Cerebellar nuclear complex (tissue), 1 donor: ENCODE data around the gene ESYT2.

Experiments used
- DNase-seq, 2 experiments: peaks; one replicate each; lab custom pipeline; 2025; lab: John Stamatoyannopoulos, UW

ESYT2 gene

DNA sequence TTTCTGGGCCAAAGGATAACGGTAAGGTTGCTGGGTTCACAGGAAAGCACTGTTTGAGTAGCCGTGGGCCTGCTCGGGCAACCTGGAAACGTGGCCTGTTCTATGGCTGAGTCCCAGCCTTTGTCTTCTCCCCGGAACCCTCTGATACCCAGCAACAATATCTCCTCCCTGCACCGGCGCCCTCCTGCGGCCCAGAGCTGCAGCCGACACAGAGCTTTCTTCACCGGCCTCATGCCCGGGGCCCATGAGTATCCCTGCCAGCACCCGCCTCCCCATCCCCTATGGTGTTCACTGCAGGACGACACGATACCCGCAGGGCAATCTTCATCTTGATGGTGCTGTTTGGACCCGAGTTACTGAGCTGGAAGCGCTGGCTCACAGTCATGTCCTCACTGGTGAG lies 86.1 kb downstream of the ESYT2 start:
- DNase-seq, result no peak

DNA sequence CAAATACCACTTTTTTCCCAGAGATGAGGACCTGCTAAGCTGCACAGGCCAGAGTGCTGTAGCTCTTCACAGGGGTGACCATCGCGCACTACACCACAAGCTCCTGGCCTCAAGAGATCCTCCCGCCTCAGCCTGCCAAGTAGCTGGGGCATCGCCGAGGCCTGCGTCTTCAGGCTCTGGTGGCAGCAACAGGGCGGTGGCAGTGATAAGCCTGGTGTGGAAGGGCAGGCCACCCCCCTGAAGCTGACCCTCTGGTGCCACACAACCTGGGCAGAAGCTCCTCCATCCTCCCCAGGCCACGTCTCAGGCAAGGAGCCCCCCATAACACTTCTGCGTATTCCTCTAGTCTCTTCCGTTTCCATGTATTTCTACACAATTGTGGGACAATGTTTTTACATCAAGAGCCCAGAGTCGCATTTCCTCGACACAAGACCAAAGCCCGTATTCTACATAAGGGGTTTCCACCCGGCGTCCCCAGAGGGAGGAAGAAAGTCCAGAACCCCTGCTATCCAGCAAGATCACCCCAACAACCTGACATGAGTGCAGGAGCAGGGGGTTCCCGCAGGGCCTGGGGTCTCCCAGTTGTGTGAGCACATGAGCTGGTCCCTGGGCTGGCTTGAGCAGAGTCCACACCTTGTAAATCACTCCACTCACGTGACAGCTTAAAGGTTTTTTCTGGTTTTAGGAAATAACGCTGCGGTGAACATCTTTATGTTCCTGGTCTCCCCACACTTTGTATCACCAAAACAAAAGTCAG lies 87.1 kb downstream of the ESYT2 start:
- no peak for DNase-seq

GRCh38 chr7:158741294-158741666 lies 88.0 kb downstream of the ESYT2 start:
- no peak for DNase-seq

- DNase-seq, result no peak
Measured at GRCh38 chr7:158740657-158741293, 88.5 kb downstream of the ESYT2 start.

GRCh38 chr7:158740013-158740656 lies 89.2 kb downstream of the ESYT2 start:
- no peak for DNase-seq

GRCh38 chr7:158738841-158739240 lies 90.5 kb downstream of the ESYT2 start:
- DNase-seq, result no peak

DNA sequence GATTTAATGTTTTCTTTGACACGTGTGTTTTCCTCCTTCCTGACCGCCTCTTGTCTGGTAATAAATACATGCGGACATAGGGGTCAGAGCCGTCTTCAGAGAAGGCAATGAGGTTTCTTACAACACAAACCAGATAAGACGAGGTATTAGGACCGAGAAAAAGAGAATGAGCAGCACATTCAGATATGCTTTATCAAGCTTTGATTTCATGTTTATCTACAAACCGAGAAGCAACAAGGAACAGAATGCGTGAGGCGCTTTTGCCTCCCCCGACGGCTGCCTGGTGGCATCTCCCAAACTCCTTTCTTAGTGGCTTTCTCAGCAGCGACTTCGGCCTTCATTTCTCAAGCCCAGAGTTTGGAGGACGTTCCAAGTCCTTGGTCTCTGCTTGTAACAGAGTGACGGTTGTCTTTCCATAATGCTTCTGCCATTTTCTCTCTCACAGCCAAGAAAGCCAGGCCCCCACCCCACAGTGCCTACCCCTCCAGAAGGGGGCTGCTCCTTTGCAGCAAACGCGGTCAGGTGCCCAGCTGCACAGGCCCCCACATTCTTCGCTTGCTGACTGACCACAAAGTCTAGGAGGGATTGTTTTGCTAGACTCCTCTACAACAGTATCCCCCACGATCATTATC lies 92.1 kb downstream of the ESYT2 start:
- no peak for DNase-seq

- no peak for DNase-seq
Measured at GRCh38 chr7:158735935-158736334, 93.4 kb downstream of the ESYT2 start.

DNA sequence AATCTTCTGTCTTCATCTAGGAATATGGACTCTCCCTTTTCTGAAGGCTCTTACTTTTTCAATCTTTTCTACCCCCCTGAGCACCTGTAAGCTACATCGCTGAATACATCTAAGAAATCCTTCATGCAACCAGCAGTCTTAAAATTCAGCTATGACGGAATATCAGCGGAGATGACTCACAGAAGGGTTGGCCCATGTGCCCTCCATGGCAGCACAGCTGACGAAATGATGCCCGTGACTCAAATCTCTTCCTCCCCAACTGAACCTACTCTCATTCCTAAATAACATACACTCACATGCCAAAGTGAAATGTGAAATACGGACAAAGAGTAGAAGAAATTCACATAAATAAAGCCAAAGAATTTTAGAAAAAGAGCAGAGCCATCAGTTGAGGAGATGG lies 94.4 kb downstream of the ESYT2 start:
- DNase-seq, result no peak

- no peak for DNase-seq
Measured at GRCh38 chr7:158733775-158734494, 95.4 kb downstream of the ESYT2 start.

- DNase-seq, result no peak
Measured at GRCh38 chr7:158733220-158733519, 96.1 kb downstream of the ESYT2 start.

- no peak for DNase-seq
Measured at GRCh38 chr7:158732494-158733219, 96.7 kb downstream of the ESYT2 start.

DNA sequence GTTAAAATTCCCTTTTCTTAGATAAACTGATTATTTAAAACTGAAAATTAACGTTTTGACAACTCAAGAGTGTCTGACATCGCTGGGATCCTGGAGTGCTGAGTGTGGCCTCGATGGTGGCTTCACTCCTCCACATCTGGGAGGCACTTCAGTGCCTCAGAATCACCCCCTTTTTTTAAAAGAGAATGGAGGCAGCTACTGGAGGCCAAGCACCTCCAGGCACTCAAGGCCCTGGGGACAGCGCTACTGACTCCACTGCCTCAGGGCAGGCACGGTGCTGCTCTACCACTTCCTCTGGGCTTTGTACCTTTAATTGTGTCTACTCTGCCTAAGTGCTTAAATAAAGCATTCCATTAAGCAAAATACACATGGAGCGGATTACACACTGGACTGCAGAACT lies 97.5 kb downstream of the ESYT2 start:
- no peak for DNase-seq

GRCh38 chr7:158730383-158731346 lies 98.6 kb downstream of the ESYT2 start:
- no peak for DNase-seq

DNA sequence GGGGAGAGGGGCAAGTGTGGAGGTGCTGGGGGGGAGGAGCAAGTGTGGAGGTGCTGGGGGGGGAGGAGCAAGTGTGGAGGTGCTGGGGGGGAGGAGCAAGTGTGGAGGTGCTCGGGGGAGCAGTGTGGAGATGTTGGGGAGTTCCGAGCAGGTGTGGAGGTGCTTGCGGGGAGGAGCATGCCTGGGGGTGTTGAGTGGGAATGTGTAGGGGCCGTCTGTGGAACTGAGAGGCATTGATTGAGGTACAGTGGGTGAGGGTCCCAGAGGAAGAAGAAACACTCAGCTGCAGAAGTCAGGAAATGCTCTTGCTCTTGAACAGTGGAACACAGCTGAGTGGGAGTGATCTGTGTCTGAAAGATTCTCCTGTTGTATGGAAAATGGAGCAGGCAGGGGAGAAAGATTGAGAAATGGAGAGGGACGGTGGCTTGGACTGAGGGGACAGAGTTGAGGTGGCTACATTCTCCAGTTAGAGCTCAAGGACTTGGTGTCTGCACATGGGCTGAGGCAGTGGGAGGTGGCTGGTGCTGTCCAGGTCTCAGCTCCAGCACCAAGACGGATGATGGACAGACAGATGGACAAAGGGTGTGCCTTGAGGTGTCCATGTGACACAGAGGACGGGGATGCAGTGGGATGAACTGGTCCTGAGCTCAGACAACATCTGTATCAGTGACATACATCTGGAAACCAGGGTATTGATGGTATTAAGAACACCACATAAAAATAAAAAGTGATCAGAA lies 99.5 kb downstream of the ESYT2 start:
- DNase-seq, result no peak

DNA sequence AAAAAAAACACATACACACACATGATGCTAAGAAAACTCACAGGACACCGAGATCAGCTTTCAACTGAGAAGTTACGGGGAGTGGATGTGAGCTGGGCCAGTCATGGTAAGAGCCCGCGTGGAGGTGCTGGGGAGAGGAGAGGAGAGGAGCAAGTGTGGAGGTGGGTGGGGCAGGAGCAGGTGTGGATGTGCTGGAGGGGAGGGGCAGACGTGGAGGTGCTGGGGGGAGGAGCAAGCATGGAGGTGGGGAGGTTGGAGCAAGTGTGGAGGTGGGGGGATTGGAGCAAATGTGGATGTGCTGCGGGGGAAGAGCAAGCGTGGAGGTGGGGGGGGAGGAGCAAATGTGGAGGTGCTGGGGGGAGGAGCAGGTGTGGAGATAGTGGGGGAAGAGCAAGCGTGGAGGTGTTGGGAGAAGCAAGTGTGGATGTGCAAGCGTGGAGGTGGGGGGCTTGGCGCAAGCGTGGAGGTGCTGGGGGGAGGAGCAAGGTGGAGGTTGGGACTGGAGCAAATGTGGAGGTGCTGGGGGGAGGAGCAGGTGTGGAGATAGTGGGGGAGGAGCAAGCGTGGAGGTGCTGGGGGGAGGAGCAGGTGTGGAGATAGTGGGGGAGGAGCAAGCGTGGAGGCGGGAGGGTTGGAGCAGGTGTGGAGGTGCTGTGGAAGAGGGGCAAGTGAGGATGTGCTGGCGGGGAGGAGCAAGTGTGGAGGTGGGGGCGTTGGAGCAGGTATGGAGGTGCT lies 100.2 kb downstream of the ESYT2 start:
- DNase-seq, result no peak

- DNase-seq, result no peak
Measured at GRCh38 chr7:158727690-158728089, 101.6 kb downstream of the ESYT2 start.

DNA sequence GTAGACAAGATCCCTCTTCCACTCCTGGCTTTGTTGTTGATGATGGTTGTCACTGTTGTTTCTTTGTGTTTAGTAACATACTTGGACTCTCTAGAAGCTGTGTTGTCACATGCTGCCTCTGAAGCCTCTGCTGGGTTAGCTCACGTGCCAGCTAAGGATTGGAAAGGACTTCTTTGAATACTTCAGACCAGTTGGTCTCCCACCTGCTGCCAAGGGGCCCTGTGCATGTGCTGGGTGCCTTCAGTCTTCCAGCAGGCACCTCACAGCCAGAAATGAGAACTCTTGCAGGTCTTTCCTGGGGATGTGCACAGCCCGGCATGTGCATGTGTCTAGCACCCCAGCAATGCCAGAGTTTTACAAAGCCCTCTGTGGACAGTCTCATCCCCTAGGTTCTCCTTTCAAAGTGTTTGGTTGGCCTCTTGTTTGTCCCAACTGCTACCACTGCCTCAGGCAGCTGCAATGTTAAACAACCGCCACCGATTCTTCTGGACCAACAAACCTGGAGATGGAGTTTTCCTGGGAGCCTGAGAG lies 103.0 kb downstream of the ESYT2 start:
- DNase-seq, result no peak

DNA sequence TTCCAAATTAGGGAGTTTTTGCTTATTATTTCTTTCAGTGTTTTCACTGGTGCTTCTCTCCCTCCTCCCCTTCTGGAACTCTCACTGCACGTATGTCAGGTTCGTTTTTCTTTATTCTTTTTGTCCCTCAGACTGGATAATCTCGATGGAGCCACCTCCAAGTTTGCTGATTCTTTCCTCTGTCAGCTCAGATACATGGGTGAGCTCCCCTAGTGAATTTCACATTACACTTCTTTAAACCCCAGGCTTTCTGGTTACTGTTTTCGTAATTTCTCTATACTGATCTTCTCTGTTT lies 103.9 kb downstream of the ESYT2 start:
- no peak for DNase-seq
